ENCODE data around the gene ANKRD23.

Gene ANKRD23

GRCh38 chr2:96838345-96839292 is 5.2 kb downstream of the ANKRD23 start:
- Histone ChIP-seq H3K4me2 (ENCODE audit: low read length) (no peak overlapping the region), H3K9ac (ENCODE audit: low read length) (no peak overlapping the region), H2AFZ (ENCODE audit: low read depth, low read length) (no peak overlapping the region), H3K79me2 (ENCODE audit: low read length) (no peaks in the 10 kb centered on the region), H3K36me3 (replicated peaks; ENCODE audit: low read depth, low read length) (peaks cover 9% of the 10 kb centered on the region), H3K4me3 (ENCODE audit: low read length) (no peak overlapping the region), H3K9me3 (ENCODE audit: insufficient read depth, low read length) (no peaks in the 10 kb centered on the region), H3K4me1 (ENCODE audit: low read length) (no peaks in the 10 kb centered on the region), H4K20me1 (ENCODE audit: insufficient read depth, low read length) (no peaks in the 10 kb centered on the region), H3K27ac (ENCODE audit: low read length) (no peak overlapping the region), H3K27me3 (ENCODE audit: low read depth, low read length) (no peaks in the 10 kb centered on the region)
- no peak for TF ChIP-seq EZH2phosphoT487 (IDR thresholded peaks at IDR 0.05; ENCODE audit: low read depth)
- no peak for TF ChIP-seq CTCF (IDR thresholded peaks at IDR 0.05; ENCODE audit: low read depth, low read length)

- Histone ChIP-seq H4K20me1 (ENCODE audit: insufficient read depth, low read length) (no peaks in the 10 kb centered on the region), H3K9me3 (ENCODE audit: insufficient read depth, low read length) (no peaks in the 10 kb centered on the region), H3K27me3 (ENCODE audit: low read depth, low read length) (no peaks in the 10 kb centered on the region), H3K4me1 (ENCODE audit: low read length) (no peaks in the 10 kb centered on the region), H3K4me2 (ENCODE audit: low read length) (no peak overlapping the region), H2AFZ (ENCODE audit: low read depth, low read length) (no peak overlapping the region), H3K4me3 (ENCODE audit: low read length) (no peak overlapping the region), H3K79me2 (ENCODE audit: low read length) (no peaks in the 10 kb centered on the region), H3K9ac (ENCODE audit: low read length) (no peak overlapping the region), H3K27ac (ENCODE audit: low read length) (no peak overlapping the region), H3K36me3 (replicated peaks; ENCODE audit: low read depth, low read length) (peaks cover 9% of the 10 kb centered on the region)
- TF ChIP-seq CTCF (IDR thresholded peaks at IDR 0.05; ENCODE audit: low read depth, low read length): no peak
- TF ChIP-seq EZH2phosphoT487 (IDR thresholded peaks at IDR 0.05; ENCODE audit: low read depth): no peak
Measured at GRCh38 chr2:96837575-96837974, 6.2 kb downstream of the ANKRD23 start.

GRCh38 chr2:96835830-96836229 is 8.0 kb downstream of the ANKRD23 start:
- Histone ChIP-seq H3K27me3 (ENCODE audit: low read depth, low read length) (no peaks in the 10 kb centered on the region), H3K4me1 (ENCODE audit: low read length) (no peaks in the 10 kb centered on the region), H4K20me1 (ENCODE audit: insufficient read depth, low read length) (no peaks in the 10 kb centered on the region), H3K27ac (ENCODE audit: low read length) (no peak overlapping the region), H2AFZ (ENCODE audit: low read depth, low read length) (no peak overlapping the region), H3K9me3 (ENCODE audit: insufficient read depth, low read length) (no peaks in the 10 kb centered on the region), H3K4me3 (ENCODE audit: low read length) (no peak overlapping the region), H3K36me3 (replicated peaks; ENCODE audit: low read depth, low read length) (peaks cover 13% of the 10 kb centered on the region), H3K4me2 (ENCODE audit: low read length) (no peak overlapping the region), H3K79me2 (ENCODE audit: low read length) (no peaks in the 10 kb centered on the region), H3K9ac (ENCODE audit: low read length) (no peak overlapping the region)
- no peak for TF ChIP-seq EZH2phosphoT487 (IDR thresholded peaks at IDR 0.05; ENCODE audit: low read depth)
- TF ChIP-seq CTCF (IDR thresholded peaks at IDR 0.05; ENCODE audit: low read depth, low read length): no peak

GRCh38 chr2:96832754-96833507 is 10.9 kb downstream of the ANKRD23 start:
- no peak overlapping the region for H2AFZ ChIP-seq (ENCODE audit: low read depth, low read length)
- H3K4me3 ChIP-seq (ENCODE audit: low read length): no peak overlapping the region
- H3K9me3 ChIP-seq (ENCODE audit: insufficient read depth, low read length): no peaks in the 10 kb centered on the region
- TF ChIP-seq EZH2phosphoT487 (IDR thresholded peaks at IDR 0.05; ENCODE audit: low read depth) (no peak), CTCF (IDR thresholded peaks at IDR 0.05; ENCODE audit: low read depth, low read length) (no peak)
- H3K79me2 ChIP-seq (ENCODE audit: low read length): no peaks in the 10 kb centered on the region
- no peak overlapping the region for H3K9ac ChIP-seq (ENCODE audit: low read length)
- H4K20me1 ChIP-seq (ENCODE audit: insufficient read depth, low read length): no peaks in the 10 kb centered on the region
- H3K4me2 ChIP-seq (ENCODE audit: low read length): no peak overlapping the region
- H3K36me3 ChIP-seq (replicated peaks; ENCODE audit: low read depth, low read length): peaks cover 30% of the 10 kb centered on the region
- no peaks in the 10 kb centered on the region for H3K27me3 ChIP-seq (ENCODE audit: low read depth, low read length)
- no peaks in the 10 kb centered on the region for H3K4me1 ChIP-seq (ENCODE audit: low read length)
- no peak overlapping the region for H3K27ac ChIP-seq (ENCODE audit: low read length)
